GM21390 (cell line): ENCODE data around the gene CYCS.

ENCODE experiments used
- ATAC-seq: cut with Tn5 transposase; IDR thresholded peaks from one replicate; pipeline ENCODE4 v1.9.1; 2021; ENCODE audit not compliant: unreplicated experiment

Gene CYCS

GRCh38 chr7:25073451-25073850 is 51.6 kb downstream of the CYCS start:
- ATAC-seq: no peak
